Ascending aorta (tissue), 2 donors: ENCODE measurements around the gene OBI1. TPM values are rescaled to one million over a fixed set of nuclear protein-coding genes. Genes with fewer than 3 reads are reported as not detected.

ENCODE experiments used
- DNase-seq, 2 donors: peaks; one replicate each; pipeline ENCODE4 v3.0.0-alpha.2; 2019; ENCODE audit warnings: low spot score in 2 of 2
- H3K27ac ChIP-seq, 2 donors: fragments of 200-600 bp; sonication (generic); one replicate each; pipeline ENCODE4 v1.5.1; 2016 to 2017; ENCODE audit warnings: mild to moderate bottlenecking in 1 of 2
- H3K27me3 ChIP-seq: fragments of 200-600 bp; sonication (generic); one replicate; pipeline ENCODE4 v1.5.1; 2017
- H3K36me3 ChIP-seq, 2 donors: fragments of 200-600 bp; sonication (generic); one replicate each; pipeline ENCODE4 v1.5.1; 2016
- H3K4me1 ChIP-seq, 2 donors: fragments of 200-600 bp; sonication (generic); one replicate each; pipeline ENCODE4 v1.5.1; 2016 to 2017; ENCODE audit warnings: mild to moderate bottlenecking in 1 of 2
- H3K4me3 ChIP-seq, 2 donors: fragments of 200-600 bp; sonication (generic); one replicate each; pipeline ENCODE4 v1.5.1; 2016 to 2017; ENCODE audit warnings: mild to moderate bottlenecking in 1 of 2
- H3K9me3 ChIP-seq, 2 donors: fragments of 200-600 bp; sonication (generic); one replicate each; pipeline ENCODE4 v1.5.1; 2016
- intact Hi-C: fragments of 100-400 bp; cut with DNase I; formaldehyde crosslinking; loops from one replicate; pipeline ENCODE4 v1.15.1; 2023
- total RNA-seq: library from RNA; depleted of rRNA; stranded (reverse); fragments of >200 nt; gene quantifications from one replicate; pipeline ENCODE4 v1.1.0, GENCODE V29; 2016
- TF ChIP-seq, protein P1 (sequence below), 3 experiments: fragments of 200-600 bp in 2 of 3; fragments of 450-650 bp in 1 of 3; sonication (generic) in 2 of 3; IDR thresholded peaks; one replicate each; pipeline ENCODE4 v1.5.1; 2016 to 2019; ENCODE audit warnings: antibody characterized with exemption in 3 of 3, mild to moderate bottlenecking in 1 of 3, moderate library complexity in 1 of 3

The OBI1 gene
- total RNA-seq, 1 donor from 2014 or later = 1.8 TPM

DNA sequence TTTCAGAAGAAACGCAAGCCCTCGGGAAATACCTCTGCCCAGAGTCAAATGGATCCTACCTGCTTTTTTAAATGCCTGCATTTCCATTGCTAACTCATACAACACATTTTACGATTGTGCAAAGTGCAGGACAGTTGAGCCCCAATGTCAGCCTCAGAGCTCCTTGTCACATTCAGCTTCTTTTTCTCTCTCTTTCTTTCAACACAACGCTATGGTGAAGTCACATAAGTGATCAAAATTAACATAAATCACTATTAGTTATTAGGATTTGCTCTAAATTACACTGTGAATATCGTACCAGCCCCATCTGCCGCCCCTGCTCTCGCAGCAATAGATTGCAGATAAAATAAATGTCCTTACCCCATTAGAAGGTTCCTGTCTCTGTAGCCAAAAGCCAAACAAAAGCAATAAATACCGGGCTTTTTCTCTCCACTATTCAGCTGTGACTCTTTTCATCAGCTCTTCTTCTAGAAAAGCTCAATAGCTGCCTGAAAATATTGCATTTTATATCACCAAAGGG is 64.4 kb downstream of the OBI1 start:
- no peaks in the 10 kb centered on the region for H3K9me3 ChIP-seq
- DNase-seq = no peak

DNA sequence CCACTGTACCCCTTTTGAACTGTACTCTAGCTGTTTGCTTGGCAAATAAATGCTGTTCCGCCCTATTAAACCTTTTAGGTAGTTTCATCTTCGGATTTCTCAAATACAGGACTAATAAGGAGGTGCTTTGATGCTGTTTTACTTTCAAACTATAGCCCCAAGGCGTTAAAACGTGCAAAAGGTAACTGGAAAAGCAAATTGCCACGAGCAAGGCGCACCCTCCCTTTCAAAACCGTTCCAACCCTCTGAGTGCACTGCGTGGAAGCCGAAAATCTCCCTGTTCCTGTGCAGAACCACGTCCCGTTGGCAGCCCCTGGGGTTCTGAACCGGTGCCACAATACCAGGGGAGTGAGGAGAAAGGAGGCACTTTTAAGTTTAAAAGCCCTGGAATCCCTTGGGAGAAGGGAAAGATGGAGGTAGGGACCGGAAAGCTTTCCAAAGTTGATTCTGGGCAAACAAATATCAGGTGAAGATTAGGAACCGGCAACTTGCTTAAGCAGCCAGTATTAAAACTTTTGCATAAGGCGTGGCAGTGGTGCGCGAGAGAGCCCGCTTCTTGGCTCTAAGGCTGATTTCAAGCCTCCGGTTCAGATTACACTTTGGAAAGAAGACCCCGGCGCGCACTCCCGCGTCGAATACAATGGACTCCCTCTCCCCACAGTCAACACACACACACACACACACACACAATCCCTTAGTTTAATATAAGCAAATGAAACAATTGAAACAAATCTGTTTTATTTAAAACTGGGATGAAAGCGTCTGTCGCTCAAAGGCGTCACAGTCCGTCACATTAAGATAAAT is 65.1 kb downstream of the OBI1 start:
- TF ChIP-seq, protein P1, sequence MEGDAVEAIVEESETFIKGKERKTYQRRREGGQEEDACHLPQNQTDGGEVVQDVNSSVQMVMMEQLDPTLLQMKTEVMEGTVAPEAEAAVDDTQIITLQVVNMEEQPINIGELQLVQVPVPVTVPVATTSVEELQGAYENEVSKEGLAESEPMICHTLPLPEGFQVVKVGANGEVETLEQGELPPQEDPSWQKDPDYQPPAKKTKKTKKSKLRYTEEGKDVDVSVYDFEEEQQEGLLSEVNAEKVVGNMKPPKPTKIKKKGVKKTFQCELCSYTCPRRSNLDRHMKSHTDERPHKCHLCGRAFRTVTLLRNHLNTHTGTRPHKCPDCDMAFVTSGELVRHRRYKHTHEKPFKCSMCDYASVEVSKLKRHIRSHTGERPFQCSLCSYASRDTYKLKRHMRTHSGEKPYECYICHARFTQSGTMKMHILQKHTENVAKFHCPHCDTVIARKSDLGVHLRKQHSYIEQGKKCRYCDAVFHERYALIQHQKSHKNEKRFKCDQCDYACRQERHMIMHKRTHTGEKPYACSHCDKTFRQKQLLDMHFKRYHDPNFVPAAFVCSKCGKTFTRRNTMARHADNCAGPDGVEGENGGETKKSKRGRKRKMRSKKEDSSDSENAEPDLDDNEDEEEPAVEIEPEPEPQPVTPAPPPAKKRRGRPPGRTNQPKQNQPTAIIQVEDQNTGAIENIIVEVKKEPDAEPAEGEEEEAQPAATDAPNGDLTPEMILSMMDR (IDR thresholded peaks at IDR 0.05) = no peak
- no peak overlapping the region for H3K4me3 ChIP-seq
- no peak for DNase-seq
- peaks cover 45% of the 10 kb centered on the region for H3K27me3 ChIP-seq
- H3K4me1 ChIP-seq = peaks cover 4 to 5% of the 10 kb centered on the region in 2 donors
- intact Hi-C loops = no loop called here
- no peaks in the 10 kb centered on the region for H3K9me3 ChIP-seq
- no peaks in the 10 kb centered on the region for H3K36me3 ChIP-seq
- H3K27ac ChIP-seq = no peak overlapping the region

More for the DNA sequence above, 64.4 kb downstream of the OBI1 start:
- Histone ChIP-seq H3K27ac (no peak overlapping the region), H3K36me3 (no peaks in the 10 kb centered on the region), H3K4me1 (peaks cover 4 to 5% of the 10 kb centered on the region in 2 donors), H3K4me3 (no peak overlapping the region), H3K27me3 (peaks cover 52% of the 10 kb centered on the region)
- intact Hi-C loops = no loop called here
- TF ChIP-seq, protein P1 (IDR thresholded peaks at IDR 0.05) = no peak

DNA sequence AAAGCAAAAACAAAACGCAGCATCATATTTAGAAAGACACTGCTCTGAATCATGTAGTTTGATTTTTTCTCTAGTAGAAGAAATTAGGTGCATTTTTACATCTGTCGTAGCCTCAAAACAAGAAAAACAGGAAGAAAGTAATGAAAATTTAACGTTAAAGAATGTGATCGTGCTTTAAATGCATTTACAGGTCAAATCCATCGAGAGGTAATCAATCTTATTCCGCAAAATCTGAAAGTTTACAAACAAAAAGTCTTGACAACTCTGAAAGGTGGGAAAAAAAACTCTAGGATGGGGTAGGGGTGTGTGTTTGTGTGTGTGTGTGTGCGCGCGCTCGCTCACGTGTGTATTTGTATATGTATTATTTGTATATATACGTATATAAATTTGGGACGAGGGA is 65.8 kb downstream of the OBI1 start:
- Histone ChIP-seq H3K4me3 (no peak overlapping the region), H3K36me3 (no peaks in the 10 kb centered on the region), H3K27me3 (peaks cover 46% of the 10 kb centered on the region), H3K27ac (no peak overlapping the region), H3K9me3 (no peaks in the 10 kb centered on the region), H3K4me1 (peaks cover 4 to 5% of the 10 kb centered on the region in 2 donors)
- TF ChIP-seq, protein P1 (IDR thresholded peaks at IDR 0.05) = no peak
- no peak for DNase-seq
- intact Hi-C loops = no loop called here

DNA sequence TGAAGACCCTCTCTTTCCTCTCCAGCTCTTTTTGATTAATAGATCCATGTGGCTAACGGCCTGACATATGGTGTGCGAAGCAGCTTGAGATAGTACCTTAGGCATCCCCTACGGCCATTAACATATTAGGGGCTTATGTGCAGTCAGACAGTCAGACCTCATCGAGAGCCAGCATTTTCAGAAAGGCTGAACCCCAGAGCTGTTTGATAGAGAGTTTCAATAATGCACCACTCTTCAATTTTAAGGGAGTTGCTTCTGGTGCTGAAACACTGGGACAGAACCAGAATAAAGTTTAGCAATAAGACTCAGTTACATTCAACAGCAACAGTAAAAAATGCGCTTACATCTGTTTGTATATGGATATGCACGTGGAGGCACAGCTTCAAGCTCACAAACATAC is 66.4 kb downstream of the OBI1 start:
- Histone ChIP-seq H3K4me3 (no peak overlapping the region), H3K9me3 (no peaks in the 10 kb centered on the region), H3K27ac (no peak overlapping the region), H3K27me3 (peaks cover 42% of the 10 kb centered on the region), H3K36me3 (no peaks in the 10 kb centered on the region), H3K4me1 (peaks cover 4 to 5% of the 10 kb centered on the region in 2 donors)
- TF ChIP-seq, protein P1 (IDR thresholded peaks at IDR 0.05) = no peak
- intact Hi-C loops = no loop called here
- no peak for DNase-seq

DNA sequence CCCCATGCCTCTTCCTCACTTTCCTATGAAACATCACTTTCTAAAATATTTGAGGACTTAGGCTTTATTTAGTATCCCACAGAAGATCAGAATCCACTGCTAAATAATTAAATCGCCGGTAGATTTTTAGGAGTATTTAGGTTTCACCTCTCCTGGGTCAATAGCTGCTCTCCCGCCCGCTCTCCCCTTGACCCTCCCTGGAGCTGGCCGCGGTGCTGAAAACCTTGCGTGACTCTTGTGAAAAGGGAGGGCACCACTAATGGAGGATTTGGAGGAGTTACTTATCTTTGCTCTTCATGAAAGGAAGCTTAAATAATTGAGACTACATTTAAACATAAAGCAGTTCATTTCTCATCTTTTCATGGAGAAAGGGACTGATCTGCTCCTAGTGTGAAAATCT is 69.7 kb downstream of the OBI1 start:
- Histone ChIP-seq H3K9me3 (no peaks in the 10 kb centered on the region), H3K4me1 (no peaks in the 10 kb centered on the region), H3K27ac (no peak overlapping the region), H3K36me3 (no peaks in the 10 kb centered on the region), H3K27me3 (peaks cover 16% of the 10 kb centered on the region), H3K4me3 (no peak overlapping the region)
- intact Hi-C loops = no loop called here
- TF ChIP-seq, protein P1 (IDR thresholded peaks at IDR 0.05) = no peak
- no peak for DNase-seq
